ENCODE results near the gene TMEM143. TPM values are rescaled to one million over a fixed set of nuclear protein-coding genes. Genes with fewer than 3 reads are reported as not detected.

Gene TMEM143
- total RNA-seq, 1 donor from 2014 or later = 25.3 TPM

DNA sequence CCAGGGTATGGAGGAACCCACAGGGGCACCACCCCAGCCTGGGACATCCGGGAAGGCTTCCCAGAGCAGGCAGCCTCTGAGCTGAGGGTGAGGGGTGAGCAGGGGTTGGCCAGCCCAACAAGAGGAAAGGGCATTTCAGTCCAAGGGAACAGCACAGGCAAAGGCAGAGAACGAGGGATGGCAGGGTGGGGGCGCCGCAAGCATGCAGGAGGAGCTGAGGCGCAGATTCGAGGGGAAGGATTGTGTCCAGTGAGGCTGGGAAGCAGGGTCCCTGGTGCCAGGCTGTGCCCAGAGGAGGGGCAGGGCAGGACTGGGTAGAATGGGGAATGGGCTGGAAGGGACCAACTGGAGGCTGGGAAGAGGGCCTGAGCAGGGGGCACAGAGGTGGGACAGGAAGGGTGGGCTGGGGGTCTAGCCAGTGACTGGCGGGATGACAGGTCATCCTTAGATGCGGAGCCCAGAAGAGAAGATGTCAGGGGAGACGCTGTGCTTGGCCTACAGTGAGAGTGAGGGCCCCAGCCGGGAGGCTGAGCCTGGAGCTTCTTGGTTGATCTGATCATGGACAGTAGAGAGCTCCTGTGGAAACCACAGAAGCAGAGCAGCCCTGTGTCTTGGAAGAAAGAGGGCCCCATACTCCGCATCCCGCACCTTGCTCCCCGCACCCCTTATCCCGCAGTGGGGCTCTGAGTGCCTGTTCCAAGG lies 24.8 kb downstream of the TMEM143 start:
- Histone ChIP-seq H3K4me3 (no peak overlapping the region), H3K36me3 (peaks cover 0 to 8% of the 10 kb centered on the region in 2 donors), H3K27ac (no peak overlapping the region), H3K27me3 (no peaks in the 10 kb centered on the region), H3K9me3 (no peaks in the 10 kb centered on the region), H3K4me1 (peaks cover 0 to 2% of the 10 kb centered on the region in 2 donors)
- intact Hi-C loops (cut with DNase I) = no loop called here
- TF ChIP-seq, protein P1, sequence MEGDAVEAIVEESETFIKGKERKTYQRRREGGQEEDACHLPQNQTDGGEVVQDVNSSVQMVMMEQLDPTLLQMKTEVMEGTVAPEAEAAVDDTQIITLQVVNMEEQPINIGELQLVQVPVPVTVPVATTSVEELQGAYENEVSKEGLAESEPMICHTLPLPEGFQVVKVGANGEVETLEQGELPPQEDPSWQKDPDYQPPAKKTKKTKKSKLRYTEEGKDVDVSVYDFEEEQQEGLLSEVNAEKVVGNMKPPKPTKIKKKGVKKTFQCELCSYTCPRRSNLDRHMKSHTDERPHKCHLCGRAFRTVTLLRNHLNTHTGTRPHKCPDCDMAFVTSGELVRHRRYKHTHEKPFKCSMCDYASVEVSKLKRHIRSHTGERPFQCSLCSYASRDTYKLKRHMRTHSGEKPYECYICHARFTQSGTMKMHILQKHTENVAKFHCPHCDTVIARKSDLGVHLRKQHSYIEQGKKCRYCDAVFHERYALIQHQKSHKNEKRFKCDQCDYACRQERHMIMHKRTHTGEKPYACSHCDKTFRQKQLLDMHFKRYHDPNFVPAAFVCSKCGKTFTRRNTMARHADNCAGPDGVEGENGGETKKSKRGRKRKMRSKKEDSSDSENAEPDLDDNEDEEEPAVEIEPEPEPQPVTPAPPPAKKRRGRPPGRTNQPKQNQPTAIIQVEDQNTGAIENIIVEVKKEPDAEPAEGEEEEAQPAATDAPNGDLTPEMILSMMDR (IDR thresholded peaks at IDR 0.05) = no peak
- DNase-seq (ENCODE audit: low spot score in 2 of 2) = no peak

DNA sequence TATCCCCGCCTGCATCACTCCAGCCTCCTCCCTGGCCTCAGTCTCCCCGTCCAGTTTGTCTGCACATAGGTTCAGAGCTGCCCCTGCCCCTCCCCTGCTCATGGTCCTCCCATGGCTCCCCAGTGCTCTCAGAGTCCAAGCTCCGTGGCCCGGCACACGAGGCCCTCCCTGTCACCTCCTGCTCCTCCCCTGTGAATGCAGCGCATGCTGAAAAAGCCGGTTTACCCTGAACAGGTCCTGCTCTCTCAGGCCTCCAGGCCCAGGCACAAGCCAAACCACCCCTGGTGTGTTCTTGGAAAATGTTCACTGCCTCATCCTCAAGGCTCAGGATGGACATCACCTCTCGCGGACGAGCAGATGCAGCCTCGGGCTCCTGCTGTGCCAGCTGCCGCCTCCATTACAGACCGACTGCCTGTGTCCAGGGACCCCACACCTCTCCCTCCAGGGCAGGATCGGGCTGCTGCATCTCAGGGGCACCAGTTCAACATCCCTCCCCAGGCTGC lies 25.4 kb downstream of the TMEM143 start:
- H3K9me3 ChIP-seq = no peaks in the 10 kb centered on the region
- intact Hi-C loops (cut with DNase I) = no loop called here
- TF ChIP-seq, protein P1 (IDR thresholded peaks at IDR 0.05) = no peak

DNA sequence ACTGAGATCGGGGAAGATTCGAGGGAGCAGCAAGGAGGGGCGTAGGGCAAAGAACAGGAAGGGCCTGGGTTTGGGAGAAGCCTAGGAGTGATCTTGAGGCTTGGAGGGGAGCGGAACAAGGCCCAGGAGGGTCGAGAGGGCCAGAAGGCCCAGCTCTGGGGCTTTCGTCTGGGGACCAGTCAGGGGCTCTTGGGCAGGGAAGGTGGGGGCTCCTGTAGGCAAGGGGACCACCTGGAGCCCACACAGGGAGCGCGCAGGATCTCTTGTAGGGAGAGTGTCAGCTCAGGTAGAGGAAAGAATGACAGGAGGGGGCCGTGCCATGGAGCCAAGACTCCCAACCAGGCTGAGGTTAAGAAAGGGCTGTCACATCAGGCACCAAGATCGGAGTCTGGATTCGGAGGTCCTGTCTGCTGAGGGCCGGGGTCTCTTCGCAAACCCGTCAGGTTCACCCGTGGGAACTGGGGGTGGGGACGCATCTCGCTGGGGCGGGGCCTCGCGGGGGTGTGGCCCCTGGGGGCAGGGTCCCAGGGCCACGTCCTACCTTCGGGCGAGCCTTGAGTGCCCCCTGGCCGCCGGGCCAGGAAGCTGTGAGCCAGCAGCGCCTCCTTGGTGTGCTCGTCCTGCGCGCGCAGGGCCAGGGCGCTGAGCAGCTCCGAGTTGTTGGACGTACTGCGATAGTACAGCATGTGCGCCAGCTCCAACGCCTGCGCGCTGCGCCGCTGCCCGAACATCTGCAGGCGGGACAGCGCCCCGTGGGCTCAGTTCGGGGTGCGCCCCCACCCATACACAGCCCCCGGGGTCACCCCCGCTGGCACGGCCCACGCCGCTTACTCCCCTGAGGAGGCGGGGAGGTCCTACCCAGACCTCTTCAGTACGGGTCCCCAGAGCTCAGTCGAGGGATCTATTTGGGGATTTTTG lies 30.0 kb downstream of the TMEM143 start:
- Histone ChIP-seq H3K4me3 (peak overlapping the region; percentile 29 to 66), H3K9me3 (no peaks in the 10 kb centered on the region), H3K27ac (peak overlapping the region; percentile 79 to 89), H3K36me3 (peaks cover 11 to 14% of the 10 kb centered on the region in 2 donors), H3K27me3 (no peaks in the 10 kb centered on the region), H3K4me1 (peaks cover 0 to 11% of the 10 kb centered on the region in 2 donors)
- intact Hi-C loops (cut with DNase I) = loop anchor here (1.0 kb wide), 5 partner anchors 12 to 135 kb away; partner anchors contain the start of gene SYNGR4
- TF ChIP-seq, protein P1 (IDR thresholded peaks at IDR 0.05) = peak; percentile 84 to 93 (median 92)
- DNase-seq (ENCODE audit: low spot score in 2 of 2) = peak; percentile 68 to 93

More for the DNA sequence above, 25.4 kb downstream of the TMEM143 start:
- H3K4me1 ChIP-seq = peaks cover 0 to 8% of the 10 kb centered on the region in 2 donors
- no peak for DNase-seq (ENCODE audit: low spot score in 2 of 2)
- H3K36me3 ChIP-seq = peaks cover 0 to 8% of the 10 kb centered on the region in 2 donors
- H3K4me3 ChIP-seq = no peak overlapping the region
- no peak overlapping the region for H3K27ac ChIP-seq
- H3K27me3 ChIP-seq = no peaks in the 10 kb centered on the region

DNA sequence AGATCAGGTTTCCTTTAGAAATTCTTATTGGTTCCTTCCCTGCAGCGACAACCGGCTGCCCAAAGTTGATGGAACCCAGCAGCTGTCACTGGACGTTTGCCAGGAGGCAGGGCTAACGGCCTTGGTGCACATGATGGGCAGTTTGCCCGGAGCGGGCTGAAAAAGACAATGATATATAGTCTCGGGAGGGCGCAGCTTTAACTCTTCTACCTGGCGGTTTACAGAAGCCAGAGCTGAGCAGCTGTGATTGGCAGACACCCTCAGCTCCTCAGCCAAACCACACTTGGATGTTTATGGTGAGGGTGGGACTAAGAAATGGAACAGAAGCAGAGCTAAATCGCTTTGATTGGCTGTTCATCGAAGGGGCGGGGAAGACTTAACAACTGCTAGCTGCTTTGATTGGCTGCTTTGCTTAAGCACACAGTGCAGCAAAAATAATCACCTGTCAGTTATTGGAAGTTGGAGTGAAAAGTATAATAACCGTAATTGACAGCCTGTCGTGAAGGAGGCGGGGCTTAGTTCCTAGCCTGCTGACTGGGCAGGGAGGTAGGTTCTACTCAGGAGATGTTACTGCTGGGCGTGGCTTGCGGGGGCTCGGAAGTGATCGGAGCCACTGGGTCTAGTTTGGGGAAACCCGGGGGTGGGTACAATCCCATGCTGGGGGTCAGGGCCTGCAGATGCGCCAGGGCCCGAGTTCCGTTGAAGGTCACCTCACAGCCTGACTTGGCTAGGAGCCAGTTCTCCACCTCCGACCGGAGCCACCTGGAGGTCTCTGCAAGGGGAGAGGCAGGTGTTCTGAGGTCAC lies 30.9 kb downstream of the TMEM143 start:
- Histone ChIP-seq H3K27me3 (no peaks in the 10 kb centered on the region), H3K4me3 (peak overlapping the region; percentile 29 to 66), H3K36me3 (peaks cover 11 to 19% of the 10 kb centered on the region in 2 donors), H3K4me1 (peaks cover 0 to 11% of the 10 kb centered on the region in 2 donors), H3K9me3 (no peaks in the 10 kb centered on the region), H3K27ac (peak overlapping the region; percentile 79 to 89)
- peak; percentile 85 to 92 for DNase-seq (ENCODE audit: low spot score in 2 of 2)
- TF ChIP-seq, protein P1 (IDR thresholded peaks at IDR 0.05) = no peak
- intact Hi-C loops (cut with DNase I) = loop anchor here (1.0 kb wide), 4 partner anchors 12 to 135 kb away; partner anchors contain the start of gene SYNGR4

DNA sequence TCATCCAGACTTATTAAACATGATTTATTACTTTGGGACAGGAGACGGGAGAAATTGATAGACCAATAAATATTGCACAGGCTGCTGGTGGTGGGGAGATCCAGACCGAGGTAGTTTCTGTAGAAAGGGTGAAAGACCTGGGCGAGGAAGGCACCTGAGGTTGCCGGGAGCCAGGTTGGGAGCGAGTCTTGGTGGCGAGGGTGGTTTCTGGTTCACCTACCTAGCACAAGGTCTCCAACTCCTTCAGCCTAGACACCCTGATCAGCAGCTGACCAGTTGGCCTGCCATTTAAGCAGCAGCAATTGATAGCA lies 31.4 kb downstream of the TMEM143 start:
- peak overlapping the region in 1 of 2 donors; percentile 66 for H3K4me3 ChIP-seq
- H3K27ac ChIP-seq = peak overlapping the region; percentile 79 to 89
- no peaks in the 10 kb centered on the region for H3K27me3 ChIP-seq
- H3K36me3 ChIP-seq = peaks cover 11 to 19% of the 10 kb centered on the region in 2 donors
- intact Hi-C loops (cut with DNase I) = no loop called here
- DNase-seq (ENCODE audit: low spot score in 2 of 2) = no peak
- TF ChIP-seq, protein P1 (IDR thresholded peaks at IDR 0.05) = no peak
- H3K9me3 ChIP-seq = no peaks in the 10 kb centered on the region
- H3K4me1 ChIP-seq = peaks cover 0 to 11% of the 10 kb centered on the region in 2 donors
